Right ventricle myocardium superior (tissue), 1 donor: ENCODE results near the gene EIF4ENIF1. TPM values are rescaled to one million over a fixed set of nuclear protein-coding genes. Genes with fewer than 3 reads are reported as not detected.
"Not testable (repeated sequence)": the region's sequence is repeated elsewhere in the genome, so short reads cannot be mapped to it uniquely, and the experiment has no call there.

Experiments
- ATAC-seq: fragments of 200-7000 bp; cut with Tn5 transposase; one replicate; pipeline ENCODE4 v1.9.1; 2020; ENCODE audit warnings: mild to moderate bottlenecking; ENCODE audit not compliant: poor library complexity
- DNase-seq: peaks from one replicate; pipeline ENCODE4 v3.0.0-alpha.2; 2020
- intact Hi-C: fragments of 100-400 bp; cut with DNase I; formaldehyde crosslinking; loops from one replicate; pipeline ENCODE4 v1.11.2; 2022
- total RNA-seq: library from RNA; stranded (reverse); fragmentation: NEBNext Ultra II Directional; extraction: Animal tissue kit (Norgen Biotek cat#: 25700); gene quantifications from one replicate; pipeline ENCODE4 v1.2.1, GENCODE V29; 2021
- donor health status: DM: no; HTN: yes; CAD: no; lungs with severe emphysema.

Gene EIF4ENIF1
- total RNA-seq, 1 donor from 2014 or later, result 21.7 TPM

GRCh38 chr22:31496007-31496734, 6.5 kb upstream of the EIF4ENIF1 start, which contains the start of gene SFI1:
SFI1 (plus strand) TSS chr22:31496536; CDS start chr22:31508285, 11,749 bp downstream.
- DNase-seq (peak; percentile 96), ATAC-seq (peak; percentile 99)
- intact Hi-C loops, result loop anchor here (2.0 to 5.0 kb wide), 2 partner anchors 97 to 149 kb away; partner anchors contain the start of genes DRG1 and PATZ1

DNA sequence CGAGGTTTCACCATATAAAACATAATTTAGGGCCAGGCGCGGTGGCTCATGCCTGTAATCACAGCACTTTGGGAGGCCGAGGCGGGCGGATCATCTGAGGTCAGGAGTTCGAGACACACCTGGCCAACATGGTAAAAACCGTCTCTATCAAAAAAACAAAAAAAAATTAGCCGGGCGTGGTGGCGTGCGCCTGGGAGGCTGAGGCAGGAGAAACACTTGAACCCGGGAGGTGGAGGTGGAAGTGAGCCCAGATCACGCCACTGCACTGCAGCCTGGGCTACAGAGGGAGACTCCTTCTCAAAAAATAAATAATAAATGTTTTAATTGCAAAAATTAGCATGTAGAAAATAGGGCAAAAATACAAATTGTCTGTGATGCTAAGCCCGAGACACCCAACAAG, 5.7 kb upstream of the EIF4ENIF1 start:
- intact Hi-C loops, result loop anchor here (5.0 kb wide), 1 partner anchor 148 kb away; the partner anchor contains the start of gene PATZ1
- no peak for ATAC-seq
- no peak for DNase-seq

DNA sequence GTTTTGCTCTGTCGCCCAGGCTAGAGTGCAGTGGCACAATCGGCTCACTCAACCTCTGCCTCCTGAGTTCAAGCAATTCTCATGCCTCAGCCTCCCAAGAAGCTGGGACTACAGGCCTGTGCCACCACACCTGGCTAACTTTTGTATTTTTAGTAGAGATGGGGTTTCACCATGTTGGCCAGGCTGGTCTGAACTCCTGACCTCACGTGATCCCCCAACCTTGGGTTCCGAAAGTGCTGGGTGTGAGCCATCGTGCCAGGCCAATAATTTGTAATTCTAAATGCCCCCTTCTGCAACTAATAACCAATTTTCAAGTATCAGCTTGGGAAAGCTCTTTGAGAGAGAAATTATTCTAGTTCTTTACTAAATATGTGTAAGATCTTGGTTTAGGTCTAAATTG, 3.7 kb upstream of the EIF4ENIF1 start:
- ATAC-seq, DNase-seq, intact Hi-C loops: not testable (repeated sequence)

- ATAC-seq (no peak), DNase-seq (no peak)
- intact Hi-C loops, result no loop called here
Observed at GRCh38 chr22:31492151-31492550, 2.5 kb upstream of the EIF4ENIF1 start.

DNA sequence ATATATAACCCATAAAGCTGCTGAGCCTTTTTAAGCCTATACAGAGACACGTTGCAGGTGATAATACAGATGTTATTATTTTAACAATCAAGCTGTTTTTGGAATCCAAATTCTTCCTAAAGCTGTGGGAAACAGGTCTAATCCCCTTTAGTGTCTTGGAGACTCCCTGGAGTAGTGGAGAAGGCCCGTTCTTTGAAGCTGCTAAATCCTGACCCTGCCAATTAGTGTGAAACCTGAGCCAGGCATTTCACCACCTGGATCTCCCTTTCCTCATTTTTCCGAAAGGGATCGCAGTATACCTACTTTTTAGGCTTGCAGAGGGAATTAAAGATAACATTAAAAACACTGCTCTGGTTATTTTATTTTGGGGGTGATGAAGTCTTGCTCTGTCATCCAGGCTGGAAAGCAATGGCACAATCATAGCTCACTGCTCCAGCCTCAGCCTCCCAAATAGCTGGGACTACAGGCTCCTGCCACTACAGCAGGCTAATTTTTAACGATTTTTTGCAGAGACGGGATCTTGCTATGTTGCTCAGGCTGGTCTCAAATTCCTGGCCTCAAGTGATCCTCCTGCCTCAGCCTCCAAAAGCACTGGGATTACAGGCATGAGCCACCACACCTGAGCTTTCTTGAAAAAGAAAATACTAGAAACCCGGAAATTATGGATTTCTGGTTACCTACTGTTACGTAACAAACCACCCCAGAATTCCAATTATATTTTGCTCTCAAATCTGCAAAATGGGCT, 1.7 kb upstream of the EIF4ENIF1 start:
- ATAC-seq, result no peak
- DNase-seq, result no peak
- intact Hi-C loops, result no loop called here

DNA sequence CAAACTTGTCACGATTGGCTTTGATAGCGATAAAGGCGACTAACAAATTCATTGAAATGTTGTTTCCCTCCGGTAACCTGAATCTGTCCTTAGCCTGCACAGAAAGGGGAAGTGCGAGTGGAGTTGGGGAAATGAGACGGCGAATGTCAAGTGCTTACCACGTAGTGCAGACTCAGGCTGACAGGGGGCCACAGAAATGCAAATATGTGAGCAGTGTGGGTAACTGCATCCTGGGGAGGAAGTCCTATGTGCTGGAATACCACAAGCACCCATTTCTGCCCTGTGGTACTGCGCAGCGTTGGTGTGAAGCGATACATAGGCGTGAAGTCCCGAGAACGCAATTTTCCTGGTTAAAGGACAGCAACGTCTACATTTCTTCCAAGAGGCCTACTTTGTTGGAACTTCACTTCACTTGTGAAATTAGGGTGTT, 869 bp upstream of the EIF4ENIF1 start:
- DNase-seq (peak; percentile 50), ATAC-seq (peak; percentile 55)
- intact Hi-C loops, result no loop called here

DNA sequence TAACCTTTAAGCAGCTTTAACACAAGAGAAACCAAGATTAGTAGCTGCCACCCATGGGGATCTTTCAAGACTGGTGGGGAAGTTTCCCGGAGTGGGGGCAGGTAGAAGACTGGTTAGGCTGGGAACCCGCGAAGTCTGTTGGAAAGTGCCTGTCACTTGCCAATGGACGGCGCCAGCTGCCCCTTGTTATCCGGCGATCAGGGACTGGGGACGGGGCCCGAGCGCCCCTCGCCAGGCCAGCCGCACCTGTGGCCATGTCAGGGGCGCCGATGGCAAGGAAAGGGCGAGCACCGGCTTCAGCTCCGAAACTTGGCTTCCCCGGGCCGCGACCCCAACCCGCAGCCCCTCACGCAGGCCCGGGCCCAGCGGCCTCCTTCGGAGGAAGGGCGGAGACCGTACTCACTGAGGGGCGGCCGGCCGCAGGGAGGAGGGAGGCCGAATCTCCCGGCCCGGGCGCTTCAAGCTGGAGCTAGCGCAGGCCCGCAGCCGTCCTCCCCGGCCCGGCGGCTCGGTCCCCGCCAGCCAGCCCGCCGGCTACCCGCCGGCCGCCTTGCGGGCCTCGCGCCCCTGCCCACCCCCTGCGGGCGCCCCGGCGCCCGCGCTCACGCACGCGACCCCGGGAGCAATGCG, 539 bp downstream of the EIF4ENIF1 start:
- intact Hi-C loops, result no loop called here
- ATAC-seq (peak; percentile 6), DNase-seq (peak; percentile 53)

DNA sequence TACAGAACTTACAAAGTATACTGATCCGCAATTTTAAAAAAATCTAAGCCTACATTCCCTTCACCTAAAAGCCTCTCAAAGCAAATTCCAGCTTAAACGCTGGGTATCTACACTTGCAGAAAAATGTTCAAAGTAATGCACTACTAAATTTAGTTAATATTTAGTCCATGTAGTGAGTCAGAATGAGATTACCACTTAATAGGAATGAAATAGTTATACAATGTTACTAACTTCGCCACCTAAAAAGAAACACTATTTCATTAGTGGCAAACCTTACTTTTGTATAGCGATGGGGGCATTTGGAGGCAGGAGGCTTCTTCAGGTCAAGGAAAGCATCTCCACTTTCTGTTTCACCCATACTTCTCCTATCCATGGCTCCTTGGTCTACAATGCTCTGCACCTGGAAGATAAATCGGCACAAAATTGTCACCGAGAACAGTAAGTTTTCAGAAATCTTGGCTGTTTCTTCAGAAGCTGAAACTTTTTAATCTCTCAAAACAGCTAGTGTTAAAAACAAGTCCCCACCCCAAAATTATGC, 1.2 kb downstream of the EIF4ENIF1 start:
- DNase-seq, result no peak
- intact Hi-C loops, result no loop called here
- no peak for ATAC-seq

- ATAC-seq (no peak), DNase-seq (no peak)
- intact Hi-C loops, result no loop called here
Observed at GRCh38 chr22:31486951-31487350, 2.7 kb downstream of the EIF4ENIF1 start.

- ATAC-seq, intact Hi-C loops, DNase-seq: not testable (repeated sequence)
Observed at GRCh38 chr22:31486369-31486768, 3.3 kb downstream of the EIF4ENIF1 start.

- intact Hi-C loops, ATAC-seq, DNase-seq: not testable (repeated sequence)
Observed at GRCh38 chr22:31482470-31482869, 7.2 kb downstream of the EIF4ENIF1 start.

- ATAC-seq (no peak), DNase-seq (no peak)
- intact Hi-C loops, result no loop called here
Observed at GRCh38 chr22:31481129-31481528, 8.5 kb downstream of the EIF4ENIF1 start.

DNA sequence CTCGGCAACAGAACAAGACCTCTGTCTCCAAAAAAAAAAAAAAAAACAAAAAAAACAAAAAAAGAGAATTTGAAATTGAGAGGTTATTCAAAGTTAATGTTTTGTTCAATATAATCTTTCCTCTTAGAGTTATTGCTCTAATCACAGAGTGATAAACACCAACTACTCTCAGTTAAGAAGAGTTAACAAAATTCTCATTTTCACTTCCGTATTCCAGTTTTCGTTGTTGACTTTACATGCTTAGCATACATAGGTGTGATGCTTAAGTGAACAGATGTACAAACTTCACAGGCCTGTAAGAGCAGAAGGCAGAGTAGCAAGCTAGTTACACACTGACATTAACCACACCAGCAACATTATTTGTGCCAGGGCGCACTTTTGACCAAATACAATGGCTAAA, 12.3 kb downstream of the EIF4ENIF1 start:
- ATAC-seq, result no peak
- intact Hi-C loops, result no loop called here
- DNase-seq, result no peak

GRCh38 chr22:31475800-31476199, 13.8 kb downstream of the EIF4ENIF1 start:
- intact Hi-C loops, result no loop called here
- DNase-seq (no peak), ATAC-seq (no peak)

GRCh38 chr22:31474743-31475142, 14.9 kb downstream of the EIF4ENIF1 start:
- intact Hi-C loops, result no loop called here
- DNase-seq (no peak), ATAC-seq (no peak)

DNA sequence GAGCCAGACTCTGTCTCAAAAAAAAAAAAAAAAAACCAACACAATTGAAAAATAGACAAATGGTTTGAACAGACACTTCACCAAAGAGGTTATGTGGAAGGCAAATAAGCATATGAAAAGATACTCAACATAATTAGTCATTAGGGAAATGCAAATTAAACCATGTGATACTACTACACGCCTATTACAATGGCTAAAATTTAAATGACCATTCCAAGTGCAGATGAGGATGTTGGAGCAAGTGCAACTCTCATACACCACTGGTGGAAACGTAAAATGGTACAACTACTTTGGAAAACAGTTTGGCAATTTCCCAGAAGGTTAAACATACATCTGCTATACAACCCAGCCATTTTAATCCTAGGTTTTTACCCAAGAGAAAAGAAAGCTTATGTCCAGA, 24.3 kb downstream of the EIF4ENIF1 start:
- DNase-seq, result no peak
- intact Hi-C loops, result no loop called here
- ATAC-seq, result no peak

- intact Hi-C loops, result no loop called here
- no peak for DNase-seq
- ATAC-seq, result no peak
Observed at GRCh38 chr22:31461699-31462098, 27.9 kb downstream of the EIF4ENIF1 start.

DNA sequence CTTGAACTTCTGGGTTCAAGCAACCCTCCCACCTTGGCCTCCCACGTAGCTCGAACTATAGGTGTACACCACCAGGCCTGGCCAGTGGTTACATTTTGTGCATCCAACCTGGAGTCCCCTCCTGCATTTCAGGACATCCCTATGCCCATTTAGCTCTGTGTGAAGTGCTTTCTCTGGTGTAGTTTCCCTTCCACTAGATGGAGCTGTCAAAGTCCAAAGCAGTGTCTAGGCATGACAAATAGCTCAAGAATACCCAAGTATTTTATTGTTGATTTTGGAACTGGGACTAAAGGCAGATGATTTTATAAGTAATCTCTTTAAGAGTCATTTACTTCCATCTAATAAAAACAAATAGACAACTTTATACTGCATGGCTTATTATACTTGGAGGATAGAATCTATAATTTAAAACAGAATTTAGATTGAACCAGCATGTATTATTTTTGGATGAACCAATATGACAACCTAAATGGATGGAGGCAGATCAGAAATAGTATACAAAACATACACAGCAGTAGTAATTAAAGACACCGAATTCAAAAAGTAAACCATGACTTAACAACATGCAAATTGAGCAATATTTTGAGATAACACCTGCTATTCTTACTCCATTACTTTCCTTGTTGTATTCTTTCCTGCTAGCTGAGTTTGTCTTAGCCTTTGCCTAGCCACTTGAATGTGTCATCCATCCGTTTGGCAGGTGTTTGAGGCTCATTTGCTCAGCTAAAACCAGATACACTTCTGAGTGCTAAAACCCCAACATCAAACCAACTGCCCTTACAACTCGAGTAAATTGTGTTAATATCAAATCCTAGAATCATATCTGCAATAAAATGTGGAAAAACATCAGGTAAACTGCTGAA, 37.7 kb downstream of the EIF4ENIF1 start:
- DNase-seq (no peak), ATAC-seq (no peak)
- intact Hi-C loops, result no loop called here
